Stimulated activated CD4-positive, alpha-beta T cell treated with anti-CD3 and anti-CD28 coated beads, TNF-alpha, amount 100 ng/mL, for 24 hours (primary cell): Measurements from ENCODE around the gene UPF3B.
"Not testable (repeated sequence)": the region's sequence is repeated elsewhere in the genome, so short reads cannot be mapped to it uniquely, and the experiment has no call there.

Experiments used
- DNase-seq, 3 experiments: peaks; one replicate each; pipeline ENCODE4 v3.0.0-alpha.2; 2020; ENCODE audit warnings: low read depth in 3 of 3

Gene UPF3B

GRCh38 chrX:119824221-119824620 lies 28.5 kb downstream of the UPF3B start:
- DNase-seq, result not testable (repeated sequence)

DNA sequence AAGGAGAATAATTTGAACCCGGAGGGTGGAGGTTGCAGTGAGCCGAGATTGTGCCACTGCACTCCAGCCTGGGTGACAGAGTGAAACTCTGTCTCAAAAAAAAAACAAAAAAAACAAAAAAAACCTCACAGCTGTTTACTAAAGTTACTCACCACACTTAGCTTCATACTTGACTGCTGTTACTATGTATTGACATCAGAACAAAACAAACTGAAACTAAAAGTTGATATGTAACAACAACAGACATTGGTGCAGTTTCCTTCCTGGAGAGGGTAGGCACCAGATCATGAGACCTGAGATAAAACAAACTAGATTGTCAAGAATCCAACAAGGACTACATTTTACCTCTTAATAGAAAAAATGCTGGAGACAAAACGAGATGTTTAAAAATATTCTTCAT lies 31.1 kb downstream of the UPF3B start:
- not testable (repeated sequence) for DNase-seq

GRCh38 chrX:119817130-119817690 lies 35.6 kb downstream of the UPF3B start:
- DNase-seq, result no peak

- DNase-seq, result no peak
These were observed 36.5 kb downstream of the UPF3B start for GRCh38 chrX:119816300-119816699.

GRCh38 chrX:119809185-119809666 lies 43.5 kb downstream of the UPF3B start:
- no peak for DNase-seq

GRCh38 chrX:119808461-119808860 lies 44.3 kb downstream of the UPF3B start:
- not testable (repeated sequence) for DNase-seq

DNA sequence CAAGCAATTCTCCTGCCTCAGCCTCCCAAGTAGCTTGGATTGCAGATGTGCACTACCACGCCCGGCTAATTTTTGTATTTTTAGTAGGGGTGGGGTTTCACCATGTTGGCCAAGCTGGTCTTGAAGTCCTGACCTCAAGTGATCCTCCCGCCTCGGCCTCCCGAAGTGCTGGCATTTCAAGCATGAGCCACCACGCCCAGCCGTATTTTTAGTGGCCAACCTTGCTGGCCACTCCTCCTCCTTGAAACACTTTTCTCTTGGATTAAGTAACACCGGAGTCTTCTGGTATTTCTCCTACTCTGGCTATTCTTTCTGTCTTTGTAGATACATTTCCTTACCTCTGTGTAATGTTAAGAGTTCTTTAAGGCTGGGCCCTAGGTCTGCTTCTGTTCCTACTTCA lies 50.2 kb downstream of the UPF3B start:
- DNase-seq, result no peak

GRCh38 chrX:119801253-119802221 lies 51.2 kb downstream of the UPF3B start:
- no peak for DNase-seq

GRCh38 chrX:119791437-119792231 lies 61.1 kb downstream of the UPF3B start, which contains the start of gene RPL39:
Gene RPL39 (minus strand): TSS chrX:119791630. CDS start chrX:119791576, 54 bp downstream.
- peak; percentile 48 to 77 (median 68) for DNase-seq

DNA sequence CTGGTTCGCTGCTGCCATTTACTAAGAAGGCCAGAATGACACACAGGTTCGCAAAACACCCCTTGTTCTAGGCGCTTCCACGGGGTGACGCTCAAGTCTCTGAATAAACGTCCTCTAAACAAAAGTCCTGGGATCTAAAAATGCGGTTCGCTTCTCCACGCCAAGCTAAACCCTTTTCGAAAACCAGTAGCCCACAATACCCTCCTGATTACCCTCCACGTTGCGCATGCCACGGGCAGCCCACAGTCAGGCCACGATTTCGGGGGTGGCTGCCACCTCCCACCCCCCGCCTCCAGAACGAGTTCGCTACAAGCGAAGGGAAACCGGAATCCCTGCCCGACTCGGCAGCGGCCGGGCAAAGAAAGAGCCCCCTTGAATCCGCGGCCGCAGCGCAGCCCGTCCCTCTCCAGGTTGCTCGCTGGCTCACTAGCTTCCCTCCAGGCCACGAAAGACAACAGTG lies 61.8 kb downstream of the UPF3B start:
- peak in 2 of 3 experiments; percentile 8 to 23 for DNase-seq

- peak in 2 of 3 experiments; percentile 10 to 32 for DNase-seq
These were observed 67.9 kb downstream of the UPF3B start for GRCh38 chrX:119784747-119785446.
